Suprapubic skin (tissue), 4 donors: ENCODE results near the gene LAPTM5. TPM values are rescaled to one million over a fixed set of nuclear protein-coding genes. Genes with fewer than 3 reads are reported as not detected.

Source experiments
- DNase-seq, 2 donors: peaks; one replicate each; pipeline ENCODE4 v3.0.0-alpha.2; 2019; ENCODE audit warnings: low spot score in 2 of 2
- H3K27ac ChIP-seq: fragments of 200-600 bp; sonication (generic); one replicate; pipeline ENCODE4 v1.5.1; 2019
- H3K27me3 ChIP-seq: fragments of 200-600 bp; sonication (generic); one replicate; pipeline ENCODE4 v1.5.1; 2019
- H3K36me3 ChIP-seq: fragments of 200-600 bp; sonication (generic); one replicate; pipeline ENCODE4 v1.5.1; 2019
- H3K4me1 ChIP-seq: fragments of 200-600 bp; sonication (generic); one replicate; pipeline ENCODE4 v1.5.1; 2019
- H3K4me3 ChIP-seq: fragments of 200-600 bp; sonication (generic); one replicate; pipeline ENCODE4 v1.5.1; 2019; ENCODE audit warnings: mild to moderate bottlenecking
- H3K9me3 ChIP-seq: fragments of 200-600 bp; sonication (generic); one replicate; pipeline ENCODE4 v1.5.1; 2019
- EP300 ChIP-seq: sonication (generic); formaldehyde crosslinking; IDR thresholded peaks from one replicate; pipeline ENCODE4 v1.6.1; 2017; ENCODE audit warnings: antibody characterized with exemption
- POLR2A ChIP-seq, 2 donors: fragments of 450-650 bp; IDR thresholded peaks; one replicate each; pipeline ENCODE4 v1.6.1; 2017; ENCODE audit warnings: antibody characterized with exemption in 2 of 2, mild to moderate bottlenecking in 2 of 2, moderate library complexity in 2 of 2
- POLR2AphosphoS5 ChIP-seq, 3 donors: sonication (generic); formaldehyde crosslinking; IDR thresholded peaks; one replicate each; pipeline ENCODE4 v1.6.1; 2017; ENCODE audit warnings: antibody characterized with exemption in 3 of 3
- WGBS: methylation state at CpG from one replicate; pipeline ENCODE4 v1.1.5; 2018; 5-methylcytosine and 5-hydroxymethylcytosine counted together
- total RNA-seq, 4 donors: library from RNA; depleted of rRNA; stranded (reverse); fragments of >200 nt; gene quantifications; one replicate each; pipeline ENCODE4 v1.1.0, GENCODE V29; 2016
- TF ChIP-seq, protein P1 (sequence below), 2 donors: fragments of 200-600 bp in 1 of 2; fragments of 450-650 bp in 1 of 2; sonication (generic) in 1 of 2; IDR thresholded peaks; one replicate each; pipeline ENCODE4 v1.5.1; 2016 to 2019; ENCODE audit warnings: antibody characterized with exemption in 2 of 2, mild to moderate bottlenecking in 1 of 2, moderate library complexity in 1 of 2

Gene LAPTM5
- total RNA-seq, 4 donors from 2014 or later, result 9.9 to 13.7 (median 12.2) TPM

GRCh38 chr1:30758121-30758688, 631 bp upstream of the LAPTM5 start:
- no peak for DNase-seq
- Histone ChIP-seq H3K9me3 (no peaks in the 10 kb centered on the region), H3K27me3 (no peaks in the 10 kb centered on the region), H3K36me3 (no peaks in the 10 kb centered on the region), H3K27ac (peak overlapping the region; percentile 79), H3K4me3 (peak overlapping the region; percentile 41), H3K4me1 (peaks cover 10% of the 10 kb centered on the region)
- TF ChIP-seq EP300 (no peak), POLR2A (IDR thresholded peaks at IDR 0.05) (no peak), POLR2AphosphoS5 (IDR thresholded peaks at IDR 0.05) (no peak)
- TF ChIP-seq, protein P1, sequence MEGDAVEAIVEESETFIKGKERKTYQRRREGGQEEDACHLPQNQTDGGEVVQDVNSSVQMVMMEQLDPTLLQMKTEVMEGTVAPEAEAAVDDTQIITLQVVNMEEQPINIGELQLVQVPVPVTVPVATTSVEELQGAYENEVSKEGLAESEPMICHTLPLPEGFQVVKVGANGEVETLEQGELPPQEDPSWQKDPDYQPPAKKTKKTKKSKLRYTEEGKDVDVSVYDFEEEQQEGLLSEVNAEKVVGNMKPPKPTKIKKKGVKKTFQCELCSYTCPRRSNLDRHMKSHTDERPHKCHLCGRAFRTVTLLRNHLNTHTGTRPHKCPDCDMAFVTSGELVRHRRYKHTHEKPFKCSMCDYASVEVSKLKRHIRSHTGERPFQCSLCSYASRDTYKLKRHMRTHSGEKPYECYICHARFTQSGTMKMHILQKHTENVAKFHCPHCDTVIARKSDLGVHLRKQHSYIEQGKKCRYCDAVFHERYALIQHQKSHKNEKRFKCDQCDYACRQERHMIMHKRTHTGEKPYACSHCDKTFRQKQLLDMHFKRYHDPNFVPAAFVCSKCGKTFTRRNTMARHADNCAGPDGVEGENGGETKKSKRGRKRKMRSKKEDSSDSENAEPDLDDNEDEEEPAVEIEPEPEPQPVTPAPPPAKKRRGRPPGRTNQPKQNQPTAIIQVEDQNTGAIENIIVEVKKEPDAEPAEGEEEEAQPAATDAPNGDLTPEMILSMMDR (IDR thresholded peaks at IDR 0.05), result no peak
- WGBS, result 80% methylated on average over 7 of the region's 7 CpGs

GRCh38 chr1:30756545-30757351, 826 bp downstream of the LAPTM5 start:
- peak overlapping the region; percentile 79 for H3K27ac ChIP-seq
- peak in 1 of 3 donors; percentile 16 for TF ChIP-seq POLR2AphosphoS5 (IDR thresholded peaks at IDR 0.05)
- TF ChIP-seq, protein P1 (IDR thresholded peaks at IDR 0.05), result no peak
- TF ChIP-seq POLR2A (IDR thresholded peaks at IDR 0.05), result peak in 1 of 2 donors; percentile 64
- TF ChIP-seq EP300, result no peak
- no peaks in the 10 kb centered on the region for H3K36me3 ChIP-seq
- H3K4me1 ChIP-seq, result peaks cover 13% of the 10 kb centered on the region
- H3K27me3 ChIP-seq, result no peaks in the 10 kb centered on the region
- DNase-seq, result peak; percentile 83 to 85
- peak overlapping the region; percentile 41 for H3K4me3 ChIP-seq
- WGBS, result 53% methylated on average over 7 of the region's 17 CpGs
- H3K9me3 ChIP-seq, result no peaks in the 10 kb centered on the region

DNA sequence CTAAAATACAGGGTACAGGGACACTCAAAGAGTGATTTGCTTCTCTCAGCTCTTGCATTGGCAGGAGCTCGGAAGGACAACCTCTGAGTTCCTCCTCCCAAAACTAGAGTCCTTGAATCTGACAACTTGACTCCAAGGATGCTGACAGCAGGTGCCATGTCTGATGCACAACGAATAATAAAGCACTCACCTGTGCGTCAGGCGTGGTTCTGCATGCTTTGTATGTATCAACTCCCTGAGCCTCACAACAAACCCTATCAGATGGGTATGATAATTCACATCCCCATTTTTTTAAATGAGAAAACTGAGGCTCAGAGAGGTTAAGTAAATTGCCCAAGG, 1.4 kb downstream of the LAPTM5 start:
- Histone ChIP-seq H3K4me1 (peaks cover 12% of the 10 kb centered on the region), H3K27me3 (no peaks in the 10 kb centered on the region), H3K4me3 (peak overlapping the region; percentile 41), H3K27ac (peak overlapping the region; percentile 15), H3K36me3 (no peaks in the 10 kb centered on the region), H3K9me3 (no peaks in the 10 kb centered on the region)
- no peak for DNase-seq
- TF ChIP-seq EP300, result no peak
- TF ChIP-seq POLR2AphosphoS5 (IDR thresholded peaks at IDR 0.05), result no peak
- no peak for TF ChIP-seq POLR2A (IDR thresholded peaks at IDR 0.05)
- TF ChIP-seq, protein P1 (IDR thresholded peaks at IDR 0.05), result no peak
- 86% methylated on average over 3 of the region's 4 CpGs for WGBS

DNA sequence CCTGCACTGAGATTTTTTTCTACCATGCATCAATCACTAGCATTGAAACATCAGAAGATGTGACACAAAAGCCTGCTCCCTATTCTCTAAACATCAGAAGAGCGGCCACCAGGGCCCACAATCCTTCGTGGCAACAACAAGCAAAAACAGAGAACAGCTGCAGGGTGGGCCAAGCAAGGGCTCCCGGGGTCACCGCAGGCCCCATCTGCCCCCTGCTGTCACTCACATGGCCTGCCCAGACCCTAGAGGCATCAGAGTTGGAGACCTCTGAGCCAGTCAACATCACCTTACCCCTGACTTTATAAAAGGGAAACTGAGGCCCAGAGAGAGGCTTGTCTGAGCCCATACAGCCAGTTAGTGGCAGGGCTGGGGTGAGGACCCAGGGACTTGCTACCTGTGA, 1.8 kb downstream of the LAPTM5 start:
- WGBS, result 72% methylated on average over 3 of the region's 4 CpGs
- Histone ChIP-seq H3K36me3 (no peaks in the 10 kb centered on the region), H3K4me1 (peaks cover 12% of the 10 kb centered on the region), H3K4me3 (peak overlapping the region; percentile 41), H3K27me3 (no peaks in the 10 kb centered on the region), H3K27ac (peak overlapping the region; percentile 15), H3K9me3 (no peaks in the 10 kb centered on the region)
- DNase-seq, result no peak
- TF ChIP-seq POLR2A (IDR thresholded peaks at IDR 0.05) (no peak), EP300 (no peak)
- TF ChIP-seq, protein P1 (IDR thresholded peaks at IDR 0.05), result no peak

DNA sequence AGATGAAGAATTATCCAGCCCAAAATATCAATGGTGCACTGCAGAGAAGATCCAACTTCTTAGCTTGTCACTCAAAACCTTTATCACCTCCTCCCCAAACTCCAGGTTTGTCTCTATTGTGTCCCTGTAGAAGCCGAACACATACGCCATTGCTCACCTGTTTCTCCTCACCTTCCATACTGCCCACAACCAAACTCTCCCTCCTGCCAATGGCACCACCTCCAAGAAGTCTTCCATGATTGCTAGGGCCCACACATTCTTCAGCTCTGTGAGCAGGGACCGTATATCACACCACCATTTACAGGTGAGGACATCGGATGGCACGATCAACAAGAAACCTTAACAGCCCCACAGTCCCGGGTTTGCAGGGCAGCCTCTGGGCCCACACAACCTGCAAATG, 2.2 kb downstream of the LAPTM5 start:
- no peak for DNase-seq
- Histone ChIP-seq H3K9me3 (no peaks in the 10 kb centered on the region), H3K27me3 (no peaks in the 10 kb centered on the region), H3K4me1 (peaks cover 14% of the 10 kb centered on the region), H3K36me3 (no peaks in the 10 kb centered on the region), H3K4me3 (peak overlapping the region; percentile 41), H3K27ac (no peak overlapping the region)
- TF ChIP-seq POLR2AphosphoS5 (IDR thresholded peaks at IDR 0.05) (no peak), POLR2A (IDR thresholded peaks at IDR 0.05) (no peak), EP300 (no peak)
- TF ChIP-seq, protein P1 (IDR thresholded peaks at IDR 0.05), result no peak
- WGBS, result 87% methylated on average over 6 of the region's 6 CpGs
